Adipose tissue (tissue), 3 donors: ENCODE data around the gene KHDRBS2. TPM values are rescaled to one million over a fixed set of nuclear protein-coding genes. Genes with fewer than 3 reads are reported as not detected.

Source experiments
- H3K27ac ChIP-seq: one replicate; pipeline ENCODE4 v1.5.1; 2013; ENCODE audit warnings: low read depth, low read length
- WGBS, 3 donors: extraction: QIAGEN DNeasy Blood & Tissue Kit; methylation state at CpG; one replicate each; pipeline ENCODE4 v1.1.7; 2013; 5-methylcytosine and 5-hydroxymethylcytosine counted together
- polyA plus RNA-seq, 3 donors: library from polyadenylated mRNA; stranded (reverse); fragments of 200-250 nt; gene quantifications; one replicate each; pipeline ENCODE4 v1.2.3, GENCODE V29; 2013
- donor health status: healthy with polysubstance abuse.
- donor health status: Bipolar disorder and iron deficiency.
- donor health status: healthy.

Gene KHDRBS2
- polyA plus RNA-seq, 3 donors = 0.03 TPM; not detected in 2

DNA sequence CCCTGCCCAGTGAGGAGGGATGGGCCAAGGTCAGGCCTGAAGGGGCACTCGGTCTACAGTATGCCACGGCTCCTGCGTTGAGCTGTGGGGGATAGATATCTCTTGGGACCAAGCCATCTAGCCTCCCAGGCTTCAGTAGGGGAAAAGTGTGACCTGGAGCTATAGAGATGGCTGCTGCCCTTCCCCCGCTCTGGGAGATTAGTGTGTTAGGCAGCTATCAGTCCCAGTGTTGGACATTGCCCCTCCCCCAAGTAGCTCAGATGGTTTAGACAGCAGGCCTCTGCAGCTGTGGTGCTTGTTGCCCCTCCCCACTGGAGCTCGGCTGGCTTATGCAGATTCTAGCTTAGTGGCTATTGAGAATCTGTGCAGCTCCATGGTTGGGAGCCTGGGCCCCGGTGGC is 56.8 kb downstream of the KHDRBS2 start:
- 72 to 90% (median 90%) methylated on average over 6 of the region's 6 CpGs for WGBS, 3 donors
- no peak overlapping the region for H3K27ac ChIP-seq

DNA sequence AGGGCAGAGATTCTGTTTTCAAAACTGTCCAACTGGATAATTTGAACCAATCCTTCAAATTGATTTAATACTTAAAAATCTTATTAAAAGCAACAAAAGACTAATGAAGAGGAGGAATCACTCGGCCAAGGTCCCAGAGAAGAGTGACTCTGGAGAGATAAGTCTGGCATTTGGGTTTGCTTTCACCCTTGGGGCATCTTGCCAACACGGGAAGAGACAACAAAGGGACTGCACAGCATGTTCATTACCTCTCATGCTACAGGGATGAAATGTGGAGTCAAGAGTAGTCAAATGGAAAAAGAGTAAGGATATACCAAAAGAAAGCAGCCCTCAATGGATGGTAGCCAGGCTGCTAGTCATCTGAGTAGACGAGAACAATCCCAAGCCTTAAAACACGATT is 68.2 kb downstream of the KHDRBS2 start:
- 74 to 80% (median 75%) methylated on average over 4 of the region's 4 CpGs for WGBS, 3 donors
- no peak overlapping the region for H3K27ac ChIP-seq

- 32 to 41% (median 41%) methylated on average over 1 of the region's 1 CpG for WGBS, 3 donors
- H3K27ac ChIP-seq = no peak overlapping the region
Measured at GRCh38 chr6:62202078-62202477, 83.9 kb downstream of the KHDRBS2 start.

GRCh38 chr6:62192593-62192992 is 93.4 kb downstream of the KHDRBS2 start:
- no peak overlapping the region for H3K27ac ChIP-seq
- 76 to 84% (median 83%) methylated on average over 1 of the region's 1 CpG for whole genome bisulfite sequencing, 3 donors

DNA sequence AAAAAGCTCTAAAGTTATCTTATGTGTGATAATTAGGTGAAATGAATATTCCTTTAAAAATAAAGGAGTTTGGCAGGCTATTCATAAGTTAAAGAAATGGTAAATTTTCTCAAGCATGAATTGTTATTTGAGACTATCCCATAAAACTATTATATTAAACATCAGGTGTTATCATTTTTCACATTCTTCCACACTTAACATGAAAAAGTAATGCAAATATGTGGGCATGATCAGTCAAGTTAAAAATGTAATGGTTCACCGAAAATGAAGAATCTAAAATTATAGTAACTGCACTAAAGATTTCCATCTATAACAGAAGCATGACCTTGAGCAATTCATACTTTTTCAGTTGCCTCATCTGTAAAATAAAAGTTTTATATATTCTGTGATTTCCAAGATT is 110.8 kb downstream of the KHDRBS2 start:
- WGBS, 3 donors = 81 to 89% (median 85%) methylated on average over 1 of the region's 1 CpG
- H3K27ac ChIP-seq = no peak overlapping the region

- no peak overlapping the region for H3K27ac ChIP-seq
Measured at GRCh38 chr6:62174548-62174947, 111.5 kb downstream of the KHDRBS2 start.

DNA sequence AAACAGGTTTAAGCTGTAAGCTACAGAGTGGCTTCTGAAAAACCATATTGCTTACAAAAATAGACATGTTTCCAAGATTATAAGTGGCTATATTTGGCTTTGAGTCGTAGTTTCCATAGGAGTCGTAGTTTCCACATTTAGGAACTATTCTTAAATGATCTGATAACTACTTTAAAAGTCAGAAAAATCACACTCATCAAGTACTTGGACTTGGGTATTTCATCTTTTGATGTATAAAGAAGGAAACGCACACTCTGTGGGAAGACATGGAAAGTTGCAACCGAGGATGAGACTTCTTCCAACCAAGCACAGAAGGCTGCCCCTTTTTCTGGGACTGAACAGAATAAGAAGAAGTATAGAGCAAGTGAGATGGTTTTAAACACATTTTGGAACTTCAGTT is 118.3 kb downstream of the KHDRBS2 start:
- H3K27ac ChIP-seq = no peak overlapping the region
- 70 to 81% (median 75%) methylated on average over 4 of the region's 4 CpGs for WGBS, 3 donors

GRCh38 chr6:62162858-62163257 is 123.2 kb downstream of the KHDRBS2 start:
- 79 to 86% (median 83%) methylated on average over 4 of the region's 4 CpGs for WGBS, 3 donors
- H3K27ac ChIP-seq = no peak overlapping the region

DNA sequence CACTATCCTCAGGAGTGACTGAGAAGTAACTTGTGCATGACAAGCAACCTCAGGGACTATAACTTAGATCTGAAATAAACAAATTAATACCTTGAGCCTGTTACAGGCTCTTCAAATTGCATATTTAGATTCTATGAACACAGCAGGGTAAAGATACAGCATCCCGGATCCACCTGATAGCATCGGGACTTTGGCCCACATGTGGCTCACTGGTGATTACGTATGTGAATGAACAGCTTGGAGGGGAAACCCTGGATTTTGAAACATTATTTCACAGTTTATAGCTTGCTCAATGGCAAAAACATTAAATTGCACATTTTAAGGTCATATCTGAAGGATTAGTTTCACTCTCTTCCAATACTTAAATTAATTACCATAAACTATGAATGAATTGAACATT is 133.2 kb downstream of the KHDRBS2 start:
- 66 to 84% (median 75%) methylated on average over 3 of the region's 3 CpGs for WGBS, 3 donors
- H3K27ac ChIP-seq = no peak overlapping the region

- H3K27ac ChIP-seq = no peak overlapping the region
- WGBS, 3 donors = 55 to 65% (median 59%) methylated on average over 3 of the region's 3 CpGs
Measured at GRCh38 chr6:62150048-62150663, 135.9 kb downstream of the KHDRBS2 start.

DNA sequence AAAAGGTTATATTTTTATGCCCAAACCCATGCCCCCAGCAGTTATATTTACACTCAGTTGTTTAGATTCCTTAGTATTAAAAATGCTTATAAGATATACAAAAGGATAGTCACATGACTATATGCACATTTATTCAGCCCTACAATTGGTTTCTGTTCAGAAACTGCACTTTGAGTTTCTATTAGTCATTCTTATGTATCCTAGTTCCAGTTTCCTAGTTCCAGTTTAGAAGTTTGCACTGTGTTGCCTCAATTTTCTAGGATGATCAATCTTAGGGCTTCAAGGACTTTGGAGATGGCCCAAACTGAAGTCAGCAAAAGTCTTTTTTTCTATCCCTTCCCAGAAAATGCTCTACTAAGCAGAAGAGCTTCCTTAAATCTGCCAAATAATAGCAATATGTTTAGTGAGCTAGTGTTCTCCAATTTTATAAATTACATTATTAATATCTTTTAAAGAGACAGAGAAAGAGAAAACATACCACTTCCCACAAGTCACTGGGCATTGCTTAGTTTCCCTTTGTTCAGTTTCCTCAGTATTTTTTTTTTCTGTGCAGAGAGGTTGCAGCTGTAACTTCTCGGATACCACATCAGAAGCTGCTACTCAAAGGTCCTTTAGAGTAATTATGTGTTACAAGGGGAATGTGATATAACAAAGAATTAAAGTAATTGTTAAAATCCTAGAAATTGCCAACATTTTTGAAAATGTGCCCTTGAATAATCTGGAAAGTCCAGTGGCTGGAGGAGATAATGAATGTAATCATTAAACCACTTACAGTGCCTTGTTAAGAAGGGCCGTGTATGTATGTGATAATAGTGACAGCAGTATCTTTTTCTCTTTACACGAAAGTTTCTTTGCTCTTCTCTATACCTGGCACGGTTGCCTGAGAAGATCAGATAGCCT is 138.8 kb downstream of the KHDRBS2 start:
- H3K27ac ChIP-seq = no peak overlapping the region
- 16 to 39% (median 35%) methylated on average over 4 of the region's 4 CpGs for WGBS, 3 donors

DNA sequence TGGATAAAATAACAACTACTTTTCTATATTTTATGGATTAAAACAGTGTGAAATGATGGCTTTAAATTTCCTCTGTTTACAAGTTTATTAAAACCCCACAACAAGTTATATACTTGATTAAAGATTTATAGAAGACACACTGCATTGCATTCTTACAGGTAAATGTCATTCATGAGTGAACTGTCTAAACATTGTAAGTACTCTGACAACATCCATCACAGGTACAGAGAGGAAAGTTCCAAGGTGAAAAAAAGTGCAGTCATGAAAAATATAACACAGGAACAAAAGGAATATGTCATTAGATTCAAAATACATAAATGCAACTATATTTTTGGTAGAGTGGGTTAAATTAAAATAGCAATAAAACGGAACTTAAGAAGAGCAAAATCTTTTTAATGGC is 156.9 kb downstream of the KHDRBS2 start:
- 55 to 75% (median 64%) methylated on average over 1 of the region's 1 CpG for WGBS, 3 donors
- no peak overlapping the region for H3K27ac ChIP-seq

- H3K27ac ChIP-seq = no peak overlapping the region
Measured at GRCh38 chr6:62119401-62119800, 166.6 kb downstream of the KHDRBS2 start.

GRCh38 chr6:62103186-62103859 is 182.7 kb downstream of the KHDRBS2 start:
- WGBS, 3 donors = 82 to 90% (median 88%) methylated on average over 8 of the region's 8 CpGs
- no peak overlapping the region for H3K27ac ChIP-seq

More at GRCh38 chr6:62119401-62119800, 166.6 kb downstream of the KHDRBS2 start:
- 33 to 75% (median 70%) methylated on average over 1 of the region's 1 CpG for WGBS, 3 donors

- no peak overlapping the region for H3K27ac ChIP-seq
- 72 to 91% (median 87%) methylated on average over 5 of the region's 5 CpGs for WGBS, 3 donors
Measured at GRCh38 chr6:62102387-62102786, 183.6 kb downstream of the KHDRBS2 start.

GRCh38 chr6:62090442-62091229 is 195.4 kb downstream of the KHDRBS2 start:
- WGBS, 3 donors = 61 to 76% (median 75%) methylated on average over 5 of the region's 5 CpGs

DNA sequence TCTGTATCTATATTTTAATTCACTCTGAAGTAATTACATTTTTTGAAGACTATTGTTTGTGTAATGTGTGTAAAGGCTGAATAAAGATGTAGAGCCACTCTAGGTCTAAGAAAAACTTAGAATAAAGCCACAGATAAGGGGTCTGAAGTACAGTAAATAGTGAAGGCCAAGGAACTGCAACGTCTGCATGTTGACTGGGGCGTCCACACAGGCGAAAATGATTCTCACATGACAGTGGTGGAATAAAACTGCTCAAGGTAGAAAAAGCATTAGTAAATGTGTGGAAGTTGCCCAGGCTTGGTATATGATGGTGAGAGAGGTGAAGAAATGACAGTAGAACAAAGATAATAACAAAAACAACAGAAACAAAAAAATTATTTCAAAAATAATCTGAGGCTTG is 196.2 kb downstream of the KHDRBS2 start:
- no peak overlapping the region for H3K27ac ChIP-seq
- WGBS, 3 donors = 75 to 86% (median 79%) methylated on average over 3 of the region's 3 CpGs

More at GRCh38 chr6:62090442-62091229, 195.4 kb downstream of the KHDRBS2 start:
- H3K27ac ChIP-seq = no peak overlapping the region

GRCh38 chr6:62086047-62086446 is 200.0 kb downstream of the KHDRBS2 start:
- 21 to 48% (median 35%) methylated on average over 2 of the region's 2 CpGs for WGBS, 3 donors
- H3K27ac ChIP-seq = no peak overlapping the region
